Smooth muscle cell (in vitro differentiated cells): ENCODE results near the gene CRIP2. TPM values are rescaled to one million over a fixed set of nuclear protein-coding genes. Genes with fewer than 3 reads are reported as not detected.

Source experiments
- DNase-seq: peaks from one replicate; lab custom pipeline; 2025; ENCODE audit not compliant: unreplicated experiment; lab: John Stamatoyannopoulos, UW
- H2AFZ ChIP-seq: fragments of 200-600 bp; sonication (generic); 2 replicates; pipeline ENCODE4 v1.6.0; 2016; ENCODE audit warnings: antibody characterized with exemption, low read depth, mild to moderate bottlenecking
- H3F3A ChIP-seq: fragments of 200-600 bp; sonication (generic); 2 replicates; pipeline ENCODE4 v1.6.0; 2017; ENCODE audit warnings: antibody characterized with exemption, low read depth
- H3K27ac ChIP-seq: fragments of 200-600 bp; sonication (generic); 2 replicates; pipeline ENCODE4 v1.5.1; 2016; ENCODE audit warnings: low read depth, mild to moderate bottlenecking
- H3K27me3 ChIP-seq: fragments of 200-600 bp; sonication (generic); 2 replicates; pipeline ENCODE4 v1.6.1; 2016; ENCODE audit warnings: low read depth, mild to moderate bottlenecking
- H3K36me3 ChIP-seq: fragments of 200-600 bp; sonication (generic); 2 replicates; pipeline ENCODE4 v1.5.1; 2016; ENCODE audit warnings: low read depth
- H3K4me1 ChIP-seq: fragments of 200-600 bp; sonication (generic); 2 replicates; pipeline ENCODE4 v1.5.1; 2016; ENCODE audit warnings: low read depth
- H3K4me2 ChIP-seq: fragments of 200-600 bp; sonication (generic); 2 replicates; pipeline ENCODE4 v1.6.0; 2016; ENCODE audit warnings: mild to moderate bottlenecking
- H3K4me3 ChIP-seq: fragments of 200-600 bp; sonication (generic); 2 replicates; pipeline ENCODE4 v1.5.1; 2016; ENCODE audit warnings: mild to moderate bottlenecking
- H3K79me2 ChIP-seq: fragments of 200-600 bp; sonication (generic); 2 replicates; pipeline ENCODE4 v1.6.0; 2016; ENCODE audit warnings: low read depth, mild to moderate bottlenecking
- H3K9ac ChIP-seq: fragments of 200-600 bp; sonication (generic); 2 replicates; pipeline ENCODE4 v1.6.0; 2016; ENCODE audit warnings: low read depth
- H3K9me3 ChIP-seq: fragments of 200-600 bp; sonication (generic); replicated peaks from 2 replicates; pipeline ENCODE4 v1.5.1; 2016; ENCODE audit warnings: low read depth
- H4K20me1 ChIP-seq: fragments of 200-600 bp; sonication (generic); 2 replicates; pipeline ENCODE4 v1.6.0; 2016; ENCODE audit warnings: low read depth
- CTCF ChIP-seq: fragments of 200-600 bp; sonication (generic); IDR thresholded peaks from 2 replicates; pipeline ENCODE4 v1.5.1; 2017; ENCODE audit warnings: borderline replicate concordance, mild to moderate bottlenecking, antibody characterized with exemption; ENCODE audit not compliant: insufficient read depth, poor library complexity, severe bottlenecking
- WGBS: methylation state at CpG from one replicate; pipeline ENCODE4 v1.1.7; 2016; ENCODE audit warnings: low lambda C conversion rate; 5-methylcytosine and 5-hydroxymethylcytosine counted together
- polyA plus RNA-seq: library from polyadenylated mRNA; unstranded; fragments of >200 nt; fragmentation: Nextera tagmentation; extraction: Ambion mirVana; gene quantifications from 2 replicates; pipeline ENCODE4 v1.2.1, GENCODE V29; 2016
- total RNA-seq: library from RNA; depleted of rRNA; stranded (reverse); fragments of >200 nt; gene quantifications from 2 replicates; pipeline ENCODE4 v1.2.3, GENCODE V29; 2014

CRIP2 gene
- total and polyA plus RNA-seq, 2 experiments from 2014 or later = 14.1 to 38.1 TPM

GRCh38 chr14:105469456-105470349 is 4.9 kb upstream of the CRIP2 start:
- no peak overlapping the region for H3K9ac ChIP-seq
- H2AFZ ChIP-seq = no peak overlapping the region
- no peaks in the 10 kb centered on the region for H3K27me3 ChIP-seq
- TF ChIP-seq CTCF = no peak
- H4K20me1 ChIP-seq = peaks cover 10% of the 10 kb centered on the region
- H3K4me3 ChIP-seq = no peak overlapping the region
- H3K36me3 ChIP-seq = no peaks in the 10 kb centered on the region
- no peaks in the 10 kb centered on the region for H3K9me3 ChIP-seq
- no peak overlapping the region for H3K4me2 ChIP-seq
- WGBS = 95% methylated on average over 40 of the region's 54 CpGs
- H3K27ac ChIP-seq = no peak overlapping the region
- no peaks in the 10 kb centered on the region for H3F3A ChIP-seq
- H3K79me2 ChIP-seq = no peaks in the 10 kb centered on the region
- DNase-seq = no peak
- peaks cover 7% of the 10 kb centered on the region for H3K4me1 ChIP-seq

- Histone ChIP-seq H3K79me2 (no peaks in the 10 kb centered on the region), H3F3A (no peaks in the 10 kb centered on the region), H3K4me1 (peaks cover 12% of the 10 kb centered on the region), H3K27ac (no peak overlapping the region), H2AFZ (no peak overlapping the region), H4K20me1 (peaks cover 10% of the 10 kb centered on the region), H3K4me2 (peak overlapping the region; percentile 17), H3K9ac (no peak overlapping the region), H3K27me3 (peaks cover 3% of the 10 kb centered on the region), H3K9me3 (no peaks in the 10 kb centered on the region), H3K4me3 (no peak overlapping the region), H3K36me3 (no peaks in the 10 kb centered on the region)
- no peak for TF ChIP-seq CTCF
- DNase-seq = no peak
- 89% methylated on average over 34 of the region's 34 CpGs for WGBS
Observed at GRCh38 chr14:105470350-105471296, 4.0 kb upstream of the CRIP2 start.

- Histone ChIP-seq H3K4me1 (peaks cover 12% of the 10 kb centered on the region), H3K27ac (no peak overlapping the region)
- no peak for TF ChIP-seq CTCF
Observed at GRCh38 chr14:105471297-105471821, 3.3 kb upstream of the CRIP2 start.

More at GRCh38 chr14:105471297-105471821, 3.3 kb upstream of the CRIP2 start:
- Histone ChIP-seq H3K9ac (no peak overlapping the region), H3K9me3 (no peaks in the 10 kb centered on the region), H2AFZ (no peak overlapping the region), H3K79me2 (no peaks in the 10 kb centered on the region), H3K27me3 (peaks cover 3% of the 10 kb centered on the region), H3F3A (no peaks in the 10 kb centered on the region), H4K20me1 (peaks cover 10% of the 10 kb centered on the region), H3K36me3 (no peaks in the 10 kb centered on the region), H3K4me2 (peak overlapping the region; percentile 17), H3K4me3 (no peak overlapping the region)
- WGBS = 53% methylated on average over 18 of the region's 19 CpGs
- DNase-seq = no peak
